ENCODE data around the gene CCSER1. TPM values are rescaled to one million over a fixed set of nuclear protein-coding genes. Genes with fewer than 3 reads are reported as not detected.

The CCSER1 gene
- total RNA-seq, 2 donors from 2014 or later = 1.5 to 2.7 TPM

DNA sequence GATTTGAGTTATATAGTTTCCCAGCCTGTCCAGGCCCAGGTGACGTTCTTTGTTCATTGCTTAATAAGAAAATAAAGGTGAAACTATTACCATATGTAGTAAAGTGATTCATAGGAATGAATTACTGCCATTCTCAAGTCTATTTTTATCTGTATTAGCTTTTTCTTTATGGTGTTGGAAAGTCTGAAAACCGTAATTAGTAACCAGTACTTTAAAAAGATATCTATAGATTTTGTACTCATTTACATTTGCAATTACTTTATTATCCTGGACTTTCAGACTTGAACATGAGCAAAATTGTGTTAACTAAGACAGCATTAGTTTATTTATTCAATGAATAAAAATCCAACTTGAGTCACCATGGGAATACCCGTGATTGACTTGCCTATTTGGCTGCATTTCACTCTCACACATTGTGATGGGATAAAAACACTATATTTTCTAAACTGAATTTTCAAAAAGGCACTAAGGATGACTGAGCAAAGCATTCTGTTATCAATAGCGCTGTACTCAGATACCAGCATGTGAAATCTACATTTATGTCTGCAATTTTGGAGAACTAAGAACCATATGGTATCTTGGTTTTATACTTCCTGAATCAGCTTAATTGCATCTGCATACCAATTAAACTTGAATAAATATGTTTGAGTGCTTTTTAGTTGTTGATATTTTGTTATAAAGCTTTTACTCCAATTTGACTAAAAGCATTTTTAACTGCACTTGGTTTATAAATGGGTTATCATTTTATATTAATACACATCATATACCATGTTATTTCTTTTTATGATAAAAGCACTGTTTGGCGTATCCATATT is 154.6 kb downstream of the CCSER1 start:
- Histone ChIP-seq H3K9me3 (no peaks in the 10 kb centered on the region), H3K27me3 (replicated peaks; ENCODE audit: insufficient read depth) (no peaks in the 10 kb centered on the region), H3K36me3 (no peaks in the 10 kb centered on the region), H3K27ac (no peak overlapping the region), H3K4me3 (no peak overlapping the region), H3K4me1 (ENCODE audit: control insufficient read depth in 1 of 2, low read depth in 2 of 2) (no peaks in the 10 kb centered on the region)
- ATAC-seq (ENCODE audit: insufficient number of reproducible peaks, low FRiP score, low read depth) (no peak), DNase-seq (ENCODE audit: low spot score) (no peak)
- TF ChIP-seq, protein P1, sequence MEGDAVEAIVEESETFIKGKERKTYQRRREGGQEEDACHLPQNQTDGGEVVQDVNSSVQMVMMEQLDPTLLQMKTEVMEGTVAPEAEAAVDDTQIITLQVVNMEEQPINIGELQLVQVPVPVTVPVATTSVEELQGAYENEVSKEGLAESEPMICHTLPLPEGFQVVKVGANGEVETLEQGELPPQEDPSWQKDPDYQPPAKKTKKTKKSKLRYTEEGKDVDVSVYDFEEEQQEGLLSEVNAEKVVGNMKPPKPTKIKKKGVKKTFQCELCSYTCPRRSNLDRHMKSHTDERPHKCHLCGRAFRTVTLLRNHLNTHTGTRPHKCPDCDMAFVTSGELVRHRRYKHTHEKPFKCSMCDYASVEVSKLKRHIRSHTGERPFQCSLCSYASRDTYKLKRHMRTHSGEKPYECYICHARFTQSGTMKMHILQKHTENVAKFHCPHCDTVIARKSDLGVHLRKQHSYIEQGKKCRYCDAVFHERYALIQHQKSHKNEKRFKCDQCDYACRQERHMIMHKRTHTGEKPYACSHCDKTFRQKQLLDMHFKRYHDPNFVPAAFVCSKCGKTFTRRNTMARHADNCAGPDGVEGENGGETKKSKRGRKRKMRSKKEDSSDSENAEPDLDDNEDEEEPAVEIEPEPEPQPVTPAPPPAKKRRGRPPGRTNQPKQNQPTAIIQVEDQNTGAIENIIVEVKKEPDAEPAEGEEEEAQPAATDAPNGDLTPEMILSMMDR (IDR thresholded peaks at IDR 0.05) = no peak

DNA sequence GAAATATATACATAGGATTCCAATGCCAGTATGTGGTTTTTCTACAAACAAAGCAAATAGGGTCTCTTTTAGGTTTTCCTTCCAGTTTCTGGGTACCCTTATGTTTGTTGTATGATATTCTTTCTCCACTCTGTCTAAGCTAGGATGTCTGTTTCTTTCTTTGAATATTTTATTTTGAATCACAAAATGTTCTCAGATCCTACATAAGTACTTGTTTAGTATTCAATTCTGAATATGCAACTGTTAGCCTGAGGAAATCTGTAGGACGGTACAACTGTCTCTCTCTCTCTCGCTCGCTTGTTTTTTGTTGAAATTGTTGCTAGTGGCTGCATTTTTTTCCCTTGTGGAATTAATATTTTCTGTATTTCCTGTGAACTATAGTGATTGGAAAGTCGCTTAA is 163.2 kb downstream of the CCSER1 start:
- no peaks in the 10 kb centered on the region for H3K27me3 ChIP-seq (replicated peaks; ENCODE audit: insufficient read depth)

DNA sequence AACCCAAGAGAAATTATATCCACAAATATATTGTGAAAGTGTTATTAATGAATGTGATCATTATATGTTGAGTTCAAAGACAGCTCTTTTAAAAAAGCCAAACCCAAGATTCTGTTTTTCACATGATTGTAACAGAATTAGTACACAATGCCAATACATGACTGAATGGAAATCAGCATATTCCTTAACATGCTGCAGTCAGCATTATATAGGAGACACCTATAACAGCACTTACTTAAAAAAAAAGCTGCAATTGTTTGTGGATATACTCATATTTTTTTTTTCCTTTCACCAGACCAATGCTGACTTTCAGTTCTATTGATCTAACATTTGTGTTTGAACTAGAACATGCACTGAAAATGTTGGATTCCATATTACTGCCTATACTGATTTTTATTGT is 165.2 kb downstream of the CCSER1 start:
- H3K9me3 ChIP-seq = no peaks in the 10 kb centered on the region

More for the DNA sequence above, 163.2 kb downstream of the CCSER1 start:
- H3K27ac ChIP-seq = no peak overlapping the region
- DNase-seq (ENCODE audit: low spot score) (no peak), ATAC-seq (ENCODE audit: insufficient number of reproducible peaks, low FRiP score, low read depth) (no peak)
- no peaks in the 10 kb centered on the region for H3K4me1 ChIP-seq (ENCODE audit: control insufficient read depth in 1 of 2, low read depth in 2 of 2)
- TF ChIP-seq, protein P1 (IDR thresholded peaks at IDR 0.05) = no peak
- H3K36me3 ChIP-seq = no peaks in the 10 kb centered on the region
- no peaks in the 10 kb centered on the region for H3K9me3 ChIP-seq
- no peak overlapping the region for H3K4me3 ChIP-seq

GRCh38 chr4:90293320-90293719 is 166.1 kb downstream of the CCSER1 start:
- H3K36me3 ChIP-seq = no peaks in the 10 kb centered on the region
- H3K9me3 ChIP-seq = no peaks in the 10 kb centered on the region
- H3K4me3 ChIP-seq = no peak overlapping the region
- no peaks in the 10 kb centered on the region for H3K27me3 ChIP-seq (replicated peaks; ENCODE audit: insufficient read depth)
- no peak for DNase-seq (ENCODE audit: low spot score)
- H3K27ac ChIP-seq = no peak overlapping the region
- TF ChIP-seq, protein P1 (IDR thresholded peaks at IDR 0.05) = peak; percentile 15
- no peak for ATAC-seq (ENCODE audit: insufficient number of reproducible peaks, low FRiP score, low read depth)
- no peaks in the 10 kb centered on the region for H3K4me1 ChIP-seq (ENCODE audit: control insufficient read depth in 1 of 2, low read depth in 2 of 2)

More for the DNA sequence above, 165.2 kb downstream of the CCSER1 start:
- Histone ChIP-seq H3K27me3 (replicated peaks; ENCODE audit: insufficient read depth) (no peaks in the 10 kb centered on the region), H3K4me3 (no peak overlapping the region), H3K27ac (no peak overlapping the region), H3K4me1 (ENCODE audit: control insufficient read depth in 1 of 2, low read depth in 2 of 2) (no peaks in the 10 kb centered on the region), H3K36me3 (no peaks in the 10 kb centered on the region)
- ATAC-seq (ENCODE audit: insufficient number of reproducible peaks, low FRiP score, low read depth) (no peak), DNase-seq (ENCODE audit: low spot score) (no peak)
- TF ChIP-seq, protein P1 (IDR thresholded peaks at IDR 0.05) = no peak

DNA sequence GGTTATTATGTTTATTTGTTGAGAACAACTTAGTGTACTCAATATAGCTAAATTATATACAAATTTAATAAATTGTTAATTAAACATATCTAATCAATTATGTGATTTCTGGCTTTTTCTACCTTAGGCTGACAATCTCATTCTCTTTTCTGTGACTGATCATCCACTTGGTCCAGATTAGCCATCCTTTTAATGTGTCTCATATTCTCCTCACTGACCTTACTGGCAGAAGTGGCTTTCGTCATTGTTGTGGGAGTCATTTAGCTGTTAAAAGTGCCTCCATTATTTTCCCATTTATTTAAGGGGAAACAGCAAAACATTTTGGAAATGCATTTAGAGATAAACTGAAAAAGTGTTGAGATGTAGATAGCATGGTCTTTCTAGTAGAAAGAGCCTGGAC is 172.2 kb downstream of the CCSER1 start:
- Histone ChIP-seq H3K27me3 (replicated peaks; ENCODE audit: insufficient read depth) (no peaks in the 10 kb centered on the region), H3K4me1 (ENCODE audit: control insufficient read depth in 1 of 2, low read depth in 2 of 2) (no peaks in the 10 kb centered on the region), H3K4me3 (no peak overlapping the region), H3K27ac (no peak overlapping the region), H3K9me3 (no peaks in the 10 kb centered on the region), H3K36me3 (no peaks in the 10 kb centered on the region)
- ATAC-seq (ENCODE audit: insufficient number of reproducible peaks, low FRiP score, low read depth) (no peak), DNase-seq (ENCODE audit: low spot score) (no peak)
- TF ChIP-seq, protein P1 (IDR thresholded peaks at IDR 0.05) = no peak

Data from thoracic aorta (tissue), 2 donors.